GM21786 (cell line): ENCODE results near the gene PPIB.

Source experiments
- ATAC-seq: cut with Tn5 transposase; IDR thresholded peaks from one replicate; pipeline ENCODE4 v1.9.1; 2021; ENCODE audit not compliant: unreplicated experiment

Gene PPIB

GRCh38 chr15:64158363-64159134 is 4.3 kb downstream of the PPIB start:
- no peak for ATAC-seq

GRCh38 chr15:64157599-64158125 is 5.2 kb downstream of the PPIB start:
- no peak for ATAC-seq

- ATAC-seq: no peak
Observed at GRCh38 chr15:64156652-64157331, 6.0 kb downstream of the PPIB start.

GRCh38 chr15:64155802-64156651 is 6.8 kb downstream of the PPIB start:
- ATAC-seq: no peak

- ATAC-seq: peak; percentile 49
Observed at GRCh38 chr15:64153480-64154367, 9.1 kb downstream of the PPIB start.

GRCh38 chr15:64152507-64153387 is 10.1 kb downstream of the PPIB start:
- no peak for ATAC-seq

- ATAC-seq: no peak
Observed at GRCh38 chr15:64151727-64152506, 10.9 kb downstream of the PPIB start, which contains the start of gene SNX22. Gene SNX22, plus strand, starts transcription at chr15:64151731. Its CDS starts 45 bp downstream, at chr15:64151776.

- ATAC-seq: no peak
Observed at GRCh38 chr15:64149893-64150578, 12.8 kb downstream of the PPIB start.

GRCh38 chr15:64149424-64149823 is 13.4 kb downstream of the PPIB start:
- no peak for ATAC-seq

GRCh38 chr15:64148581-64148980 is 14.2 kb downstream of the PPIB start:
- no peak for ATAC-seq

- ATAC-seq: no peak
Observed at GRCh38 chr15:64148168-64148567, 14.7 kb downstream of the PPIB start.

GRCh38 chr15:64146885-64147681 is 15.7 kb downstream of the PPIB start:
- no peak for ATAC-seq

GRCh38 chr15:64146520-64146884 is 16.3 kb downstream of the PPIB start:
- ATAC-seq: no peak

- ATAC-seq: no peak
Observed at GRCh38 chr15:64146041-64146440, 16.8 kb downstream of the PPIB start.

GRCh38 chr15:64144565-64145281 is 18.1 kb downstream of the PPIB start:
- ATAC-seq: peak; percentile 79

- ATAC-seq: no peak
Observed at GRCh38 chr15:64144192-64144564, 18.6 kb downstream of the PPIB start.

GRCh38 chr15:64143276-64143675 is 19.5 kb downstream of the PPIB start:
- no peak for ATAC-seq
